ENCODE measurements around the gene SRSF9.

DNA sequence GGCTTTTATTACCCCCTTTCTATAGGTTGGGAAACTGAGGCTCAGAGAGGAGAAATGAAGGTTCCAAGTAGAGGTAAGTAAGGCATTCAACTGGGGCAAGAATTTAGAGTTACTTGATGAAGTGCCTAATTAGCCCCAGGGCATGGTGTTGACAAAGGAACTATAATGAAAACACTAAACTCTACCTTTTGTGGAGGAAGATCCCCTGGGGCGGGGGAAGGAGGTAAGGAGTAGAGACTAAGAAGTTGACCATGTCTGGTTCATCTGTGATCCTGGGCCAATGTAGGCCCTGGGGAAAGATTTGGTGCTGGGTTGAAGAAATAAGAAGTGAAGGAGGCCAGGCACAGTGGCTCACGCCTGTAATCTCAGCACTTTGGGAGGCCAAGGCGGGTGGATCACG, 47.8 kb downstream of the SRSF9 start:
- TF ChIP-seq EZH2 (IDR thresholded peaks at IDR 0.05; ENCODE audit: insufficient read depth, poor library complexity, severe bottlenecking), result no peak
- TF ChIP-seq EZH2phosphoT487 (IDR thresholded peaks at IDR 0.05; ENCODE audit: insufficient read depth, low read depth), result no peak

All from GM23248 (cell line).